Chondrocyte (in vitro differentiated cells): ENCODE results near the gene GRB10. TPM values are rescaled to one million over a fixed set of nuclear protein-coding genes. Genes with fewer than 3 reads are reported as not detected.

ENCODE experiments used
- DNase-seq: peaks from one replicate; pipeline ENCODE4 v3.0.0; 2021; ENCODE audit warnings: mixed read lengths, low spot score
- H3K27ac Mint-ChIP-seq: one replicate; pipeline ENCODE4 v1.8.0; 2021; ENCODE audit warnings: mild to moderate bottlenecking, moderate library complexity, mixed read lengths; ENCODE audit not compliant: unreplicated experiment
- H3K27me3 Mint-ChIP-seq: 2 replicates; pipeline ENCODE4 v1.8.0; 2021; ENCODE audit warnings: low read depth, mixed read lengths
- H3K36me3 Mint-ChIP-seq: 2 replicates; pipeline ENCODE4 v1.8.0; 2021; ENCODE audit warnings: low read depth, mixed read lengths
- H3K4me1 Mint-ChIP-seq: 2 replicates; pipeline ENCODE4 v1.8.0; 2021; ENCODE audit warnings: low read depth, mild to moderate bottlenecking, mixed read lengths
- H3K4me3 Mint-ChIP-seq: one replicate; pipeline ENCODE4 v1.8.0; 2021; ENCODE audit warnings: mild to moderate bottlenecking, moderate library complexity, mixed read lengths; ENCODE audit not compliant: unreplicated experiment
- H3K9me3 Mint-ChIP-seq: 2 replicates; pipeline ENCODE4 v1.8.0; 2021; ENCODE audit warnings: low read depth, mixed read lengths
- total RNA-seq: library from RNA; stranded (reverse); gene quantifications from 3 replicates; pipeline ENCODE4 v1.2.1, GENCODE V29; 2021
- TF ChIP-seq, protein P1 (sequence below): fragments of 200-600 bp; sonication (generic); IDR thresholded peaks from 2 replicates; pipeline ENCODE4 v1.5.0; 2021; ENCODE audit warnings: antibody characterized with exemption, mild to moderate bottlenecking, moderate library complexity

The GRB10 gene
- total RNA-seq, 1 donor from 2014 or later, result 73.7 TPM

DNA sequence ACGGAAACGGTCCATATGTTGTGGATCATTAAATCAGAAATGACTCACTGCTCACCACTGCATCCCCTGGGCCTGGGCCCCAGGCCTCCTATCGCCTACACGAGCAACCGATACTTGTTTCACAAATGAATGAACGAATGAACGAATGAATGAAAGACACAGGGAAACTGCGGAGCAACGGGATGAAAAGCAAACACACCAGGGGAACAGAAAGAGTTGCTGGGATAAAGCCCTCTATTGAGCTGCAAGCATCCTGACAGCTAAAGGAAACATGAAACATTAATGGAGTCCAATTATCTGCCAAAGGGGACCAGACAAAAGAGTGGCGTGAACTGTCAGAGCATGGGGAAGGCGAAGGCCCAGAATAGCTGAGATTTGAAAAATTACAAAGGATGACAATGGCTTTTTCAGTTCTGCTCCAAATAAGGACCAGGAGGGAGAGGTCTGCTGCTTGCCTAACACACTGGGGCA lies 92.1 kb downstream of the GRB10 start:
- Mint-ChIP-seq H3K27ac (no peak overlapping the region), H3K9me3 (no peaks in the 10 kb centered on the region), H3K4me3 (no peak overlapping the region), H3K36me3 (peaks cover 26% of the 10 kb centered on the region), H3K27me3 (no peaks in the 10 kb centered on the region), H3K4me1 (peaks cover 26% of the 10 kb centered on the region)
- no peak for DNase-seq
- TF ChIP-seq, protein P1, sequence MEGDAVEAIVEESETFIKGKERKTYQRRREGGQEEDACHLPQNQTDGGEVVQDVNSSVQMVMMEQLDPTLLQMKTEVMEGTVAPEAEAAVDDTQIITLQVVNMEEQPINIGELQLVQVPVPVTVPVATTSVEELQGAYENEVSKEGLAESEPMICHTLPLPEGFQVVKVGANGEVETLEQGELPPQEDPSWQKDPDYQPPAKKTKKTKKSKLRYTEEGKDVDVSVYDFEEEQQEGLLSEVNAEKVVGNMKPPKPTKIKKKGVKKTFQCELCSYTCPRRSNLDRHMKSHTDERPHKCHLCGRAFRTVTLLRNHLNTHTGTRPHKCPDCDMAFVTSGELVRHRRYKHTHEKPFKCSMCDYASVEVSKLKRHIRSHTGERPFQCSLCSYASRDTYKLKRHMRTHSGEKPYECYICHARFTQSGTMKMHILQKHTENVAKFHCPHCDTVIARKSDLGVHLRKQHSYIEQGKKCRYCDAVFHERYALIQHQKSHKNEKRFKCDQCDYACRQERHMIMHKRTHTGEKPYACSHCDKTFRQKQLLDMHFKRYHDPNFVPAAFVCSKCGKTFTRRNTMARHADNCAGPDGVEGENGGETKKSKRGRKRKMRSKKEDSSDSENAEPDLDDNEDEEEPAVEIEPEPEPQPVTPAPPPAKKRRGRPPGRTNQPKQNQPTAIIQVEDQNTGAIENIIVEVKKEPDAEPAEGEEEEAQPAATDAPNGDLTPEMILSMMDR, result no peak

DNA sequence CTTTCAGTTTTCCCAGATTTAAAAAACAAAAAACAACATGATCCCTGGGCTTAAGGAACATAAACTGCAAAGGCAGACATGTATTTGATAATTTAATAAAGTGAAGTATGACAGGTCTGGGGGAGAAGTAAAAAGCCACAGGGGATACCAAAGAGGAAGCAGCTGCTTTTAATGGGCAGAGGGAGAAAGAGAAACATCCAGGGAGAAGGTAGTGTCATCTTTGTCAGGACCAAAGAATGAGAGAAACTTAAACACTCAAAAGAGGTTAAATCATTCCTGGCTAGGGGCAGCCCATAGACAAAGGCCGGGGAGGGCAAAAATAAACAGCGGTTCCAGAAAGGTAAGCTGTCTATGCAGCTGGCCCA lies 94.5 kb downstream of the GRB10 start:
- H3K9me3 Mint-ChIP-seq, result no peaks in the 10 kb centered on the region

DNA sequence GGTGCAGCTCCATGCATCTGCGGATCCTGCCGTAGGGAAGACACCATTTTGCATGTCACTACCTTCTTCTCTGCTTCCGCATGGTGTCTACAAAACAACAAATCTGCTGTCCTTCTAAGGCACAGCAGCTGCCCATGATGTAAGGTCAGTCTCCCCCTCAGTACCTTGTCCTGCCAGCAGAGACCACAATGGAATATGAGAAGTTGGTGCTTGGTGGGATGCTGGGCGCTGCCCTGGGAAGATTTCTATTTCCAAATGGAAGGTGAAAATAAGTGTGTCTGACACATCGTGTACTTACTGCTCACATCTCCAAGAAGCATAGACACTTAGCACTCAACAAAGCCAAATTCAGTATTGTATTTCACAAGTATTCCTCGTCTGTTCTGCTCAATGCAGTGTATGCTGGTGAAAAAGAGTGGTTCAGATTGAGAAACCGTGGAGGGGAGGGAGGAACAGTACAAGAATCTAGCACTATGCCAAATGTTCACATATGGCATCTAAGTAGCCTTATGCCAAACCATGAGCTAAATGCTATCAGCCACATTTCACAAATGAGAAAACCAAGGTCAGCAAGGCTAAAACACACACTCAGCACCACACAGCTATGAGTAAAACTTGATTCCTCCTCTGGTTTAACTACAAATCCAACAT lies 95.0 kb downstream of the GRB10 start:
- Mint-ChIP-seq H3K27me3 (no peaks in the 10 kb centered on the region), H3K4me1 (peaks cover 10% of the 10 kb centered on the region), H3K4me3 (no peak overlapping the region), H3K36me3 (peaks cover 22% of the 10 kb centered on the region), H3K9me3 (no peaks in the 10 kb centered on the region), H3K27ac (no peak overlapping the region)
- no peak for DNase-seq
- TF ChIP-seq, protein P1, result no peak

More for the DNA sequence above, 94.5 kb downstream of the GRB10 start:
- peaks cover 22% of the 10 kb centered on the region for H3K36me3 Mint-ChIP-seq
- H3K27me3 Mint-ChIP-seq, result no peaks in the 10 kb centered on the region
- DNase-seq, result no peak
- H3K27ac Mint-ChIP-seq, result no peak overlapping the region
- no peak overlapping the region for H3K4me3 Mint-ChIP-seq
- TF ChIP-seq, protein P1, result no peak
- H3K4me1 Mint-ChIP-seq, result peaks cover 15% of the 10 kb centered on the region

DNA sequence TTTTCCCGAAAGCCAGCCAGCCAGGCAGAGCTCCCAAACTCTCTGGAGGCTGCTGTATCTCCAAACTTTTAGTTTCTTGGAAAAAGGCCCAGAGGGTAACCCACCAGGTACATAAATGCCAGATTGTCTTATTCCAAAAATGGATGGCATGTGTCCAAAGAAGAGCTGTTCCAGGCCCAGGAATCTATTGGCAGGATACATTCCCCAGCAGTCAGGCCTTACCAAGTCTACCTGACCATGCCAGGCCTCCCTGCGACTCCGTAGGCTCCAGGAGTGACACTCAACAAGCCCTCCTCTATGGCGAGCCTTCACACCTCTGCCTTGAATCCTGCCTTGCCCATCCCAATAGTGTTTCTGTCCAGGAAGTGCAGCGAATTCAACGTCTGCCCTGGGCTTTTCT lies 95.6 kb downstream of the GRB10 start:
- Mint-ChIP-seq H3K36me3 (peaks cover 22% of the 10 kb centered on the region), H3K27me3 (no peaks in the 10 kb centered on the region), H3K9me3 (no peaks in the 10 kb centered on the region), H3K27ac (no peak overlapping the region), H3K4me3 (no peak overlapping the region), H3K4me1 (peaks cover 10% of the 10 kb centered on the region)
- no peak for DNase-seq
- TF ChIP-seq, protein P1, result no peak

DNA sequence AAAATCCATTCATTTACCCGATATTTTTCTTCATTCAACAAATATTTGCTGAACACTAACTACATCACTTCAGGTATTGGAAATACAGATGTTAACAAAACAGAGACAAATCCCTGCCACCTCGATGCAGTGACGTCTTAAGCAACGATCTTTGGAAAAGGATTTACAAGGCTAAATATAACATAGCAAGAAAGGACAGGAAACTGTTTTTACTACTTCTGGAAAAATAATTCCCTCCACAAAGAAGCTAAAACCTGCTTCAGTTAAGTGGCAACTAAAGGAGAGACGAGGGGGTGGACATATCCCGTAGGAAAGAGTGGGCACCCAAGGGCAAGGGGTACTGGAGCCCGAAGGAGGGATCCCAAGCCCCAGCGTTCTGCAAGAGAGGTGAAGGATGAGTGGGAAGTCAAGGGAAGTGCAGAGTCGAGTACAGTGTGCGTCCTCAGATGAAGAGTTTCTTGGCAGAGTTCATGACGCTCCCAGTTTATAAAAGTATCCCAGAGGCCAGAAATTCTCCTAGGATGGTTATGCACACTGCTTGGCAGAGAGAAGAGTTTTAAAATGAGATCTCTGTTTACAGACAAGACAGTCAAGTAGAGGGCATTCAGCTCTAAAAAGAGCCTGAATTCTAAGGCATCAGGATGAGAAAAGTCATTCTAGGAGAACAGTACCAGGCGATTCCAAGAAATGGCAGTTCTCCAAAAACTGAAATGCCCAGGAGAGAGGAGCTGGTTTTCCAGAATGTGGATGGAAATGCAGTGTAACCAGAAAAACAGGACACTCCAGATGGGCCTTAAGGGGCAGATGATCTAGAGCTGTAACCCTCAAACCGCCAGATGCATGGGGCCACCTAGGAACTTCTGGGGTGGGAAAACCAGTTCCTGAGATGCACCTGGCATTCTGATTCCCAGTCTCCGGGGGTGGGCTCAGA lies 97.3 kb downstream of the GRB10 start:
- Mint-ChIP-seq H3K4me1 (peaks cover 21% of the 10 kb centered on the region), H3K4me3 (no peak overlapping the region), H3K27ac (no peak overlapping the region), H3K9me3 (no peaks in the 10 kb centered on the region), H3K27me3 (no peaks in the 10 kb centered on the region), H3K36me3 (peaks cover 21% of the 10 kb centered on the region)
- no peak for DNase-seq
- TF ChIP-seq, protein P1, result no peak
